ENCODE data around the gene UAP1L1.

- TF ChIP-seq CTCF (conservative IDR thresholded peaks at IDR 0.05; ENCODE audit: low read depth in 2 of 2) (no peak), EZH2phosphoT487 (IDR thresholded peaks at IDR 0.05; ENCODE audit: unreplicated experiment) (no peak), EZH2 (IDR thresholded peaks at IDR 0.05; ENCODE audit: low read depth, unreplicated experiment) (peak; percentile 39), POLR2AphosphoS5 (IDR thresholded peaks at IDR 0.05; ENCODE audit: low read depth) (no peak), JUNB (IDR thresholded peaks at IDR 0.05; ENCODE audit: unreplicated experiment) (no peak), REST (IDR thresholded peaks at IDR 0.05; ENCODE audit: unreplicated experiment) (no peak), NANOG (IDR thresholded peaks at IDR 0.05; ENCODE audit: borderline replicate concordance) (no peak), CREB1 (CRISPR knock-in tag; IDR thresholded peaks at IDR 0.05; ENCODE audit: low read depth) (no peak), ZNF331 (CRISPR knock-in tag; IDR thresholded peaks at IDR 0.05; ENCODE audit: low read depth) (no peak), ZNF114 (CRISPR knock-in tag; IDR thresholded peaks at IDR 0.05) (no peak), ZNF462 (CRISPR knock-in tag; IDR thresholded peaks at IDR 0.05) (no peak)
Measured at GRCh38 chr9:137128862-137129455, 51.6 kb downstream of the UAP1L1 start.

Measured in GM23338 (cell line).